ENCODE measurements around the gene S100A5.
A peak's percentile ranks its signal among the peaks of the same experiment; 100 is the strongest.

S100A5 gene

GRCh38 chr1:153534925-153535241 is 5.9 kb downstream of the S100A5 start:
- ChIA-PET POLR2A (interaction anchor here (1.3 kb wide), 1 partner anchor 456 kb away, joined by 5 read pairs; the partner anchor contains the start of gene RPS27), CTCF (interaction anchor here (1.0 to 8.8 kb wide), 13 partner anchors 9 to 452 kb away, joined by 3 to 126 read pairs (median 7); partner anchors contain the start of genes S100A2, S100A3 and S100A4)
- peak; percentile 10 for DNase-seq (ENCODE audit: extremely low spot score)
- no peak for TF ChIP-seq CTCF (IDR thresholded peaks at IDR 0.05; ENCODE audit: control extremely low read depth, extremely low read depth, low read depth, missing control alignments)

GRCh38 chr1:153534226-153534924 is 6.4 kb downstream of the S100A5 start:
- CTCF ChIA-PET: interaction anchor here (1.0 to 8.8 kb wide), 12 partner anchors 11 to 453 kb away, joined by 3 to 126 read pairs (median 6); partner anchors contain the start of genes S100A2, S100A3 and S100A4
- POLR2A ChIA-PET: no interaction called here
- DNase-seq (ENCODE audit: extremely low spot score): no peak
- no peak for TF ChIP-seq CTCF (IDR thresholded peaks at IDR 0.05; ENCODE audit: control extremely low read depth, extremely low read depth, low read depth, missing control alignments)

GRCh38 chr1:153533689-153534201 is 7.0 kb downstream of the S100A5 start:
- DNase-seq (ENCODE audit: extremely low spot score): no peak
- TF ChIP-seq CTCF (IDR thresholded peaks at IDR 0.05; ENCODE audit: control extremely low read depth, extremely low read depth, low read depth, missing control alignments): no peak
- ChIA-PET POLR2A (no interaction called here), CTCF (interaction anchor here (0.8 to 8.8 kb wide), 15 partner anchors 8 to 95 kb away, joined by 3 to 126 read pairs (median 5); partner anchors contain the start of genes S100A13, S100A2, S100A3 and S100A4)

GRCh38 chr1:153532769-153533599 is 7.8 kb downstream of the S100A5 start:
- POLR2A ChIA-PET: no interaction called here
- CTCF ChIA-PET: interaction anchor here (0.6 to 8.8 kb wide), 25 partner anchors 8 to 210 kb away, joined by 3 to 126 read pairs (median 4); partner anchors contain the start of genes S100A13, S100A14, S100A2 and S100A3

GRCh38 chr1:153532181-153532580 is 8.6 kb downstream of the S100A5 start:
- POLR2A ChIA-PET: no interaction called here
- CTCF ChIA-PET: interaction anchor here (0.8 to 8.8 kb wide), 16 partner anchors 9 to 211 kb away, joined by 3 to 126 read pairs (median 6); partner anchors contain the start of genes S100A13, S100A14, S100A2 and S100A3
- DNase-seq (ENCODE audit: extremely low spot score): no peak
- no peak for TF ChIP-seq CTCF (IDR thresholded peaks at IDR 0.05; ENCODE audit: control extremely low read depth, extremely low read depth, low read depth, missing control alignments)

More at GRCh38 chr1:153532769-153533599, 7.8 kb downstream of the S100A5 start:
- peak; percentile 87 for TF ChIP-seq CTCF (IDR thresholded peaks at IDR 0.05; ENCODE audit: control extremely low read depth, extremely low read depth, low read depth, missing control alignments)
- peak; percentile 83 for DNase-seq (ENCODE audit: extremely low spot score)

GRCh38 chr1:153531638-153532037 is 9.1 kb downstream of the S100A5 start:
- no peak for TF ChIP-seq CTCF (IDR thresholded peaks at IDR 0.05; ENCODE audit: control extremely low read depth, extremely low read depth, low read depth, missing control alignments)
- CTCF ChIA-PET: interaction anchor here (1.1 to 8.8 kb wide), 13 partner anchors 9 to 212 kb away, joined by 3 to 126 read pairs (median 8); partner anchors contain the start of genes S100A13, S100A2, S100A3 and S100A4
- POLR2A ChIA-PET: no interaction called here
- DNase-seq (ENCODE audit: extremely low spot score): no peak
